Effector CD8-positive, alpha-beta T cell (primary cell): ENCODE measurements around the gene SPIN1.
"Not testable (repeated sequence)": the region's sequence is repeated elsewhere in the genome, so short reads cannot be mapped to it uniquely, and the experiment has no call there.

Experiments used
- DNase-seq: peaks from one replicate; lab custom pipeline; 2025; lab: John Stamatoyannopoulos, UW
- total RNA-seq, 4 experiments: gene quantifications; one replicate each; lab custom pipeline; 2026; lab: John Stamatoyannopoulos, UW

Gene SPIN1
- total RNA-seq: 47.9 to 65.4 (median 63.7) reads per million in 4 experiments

DNA sequence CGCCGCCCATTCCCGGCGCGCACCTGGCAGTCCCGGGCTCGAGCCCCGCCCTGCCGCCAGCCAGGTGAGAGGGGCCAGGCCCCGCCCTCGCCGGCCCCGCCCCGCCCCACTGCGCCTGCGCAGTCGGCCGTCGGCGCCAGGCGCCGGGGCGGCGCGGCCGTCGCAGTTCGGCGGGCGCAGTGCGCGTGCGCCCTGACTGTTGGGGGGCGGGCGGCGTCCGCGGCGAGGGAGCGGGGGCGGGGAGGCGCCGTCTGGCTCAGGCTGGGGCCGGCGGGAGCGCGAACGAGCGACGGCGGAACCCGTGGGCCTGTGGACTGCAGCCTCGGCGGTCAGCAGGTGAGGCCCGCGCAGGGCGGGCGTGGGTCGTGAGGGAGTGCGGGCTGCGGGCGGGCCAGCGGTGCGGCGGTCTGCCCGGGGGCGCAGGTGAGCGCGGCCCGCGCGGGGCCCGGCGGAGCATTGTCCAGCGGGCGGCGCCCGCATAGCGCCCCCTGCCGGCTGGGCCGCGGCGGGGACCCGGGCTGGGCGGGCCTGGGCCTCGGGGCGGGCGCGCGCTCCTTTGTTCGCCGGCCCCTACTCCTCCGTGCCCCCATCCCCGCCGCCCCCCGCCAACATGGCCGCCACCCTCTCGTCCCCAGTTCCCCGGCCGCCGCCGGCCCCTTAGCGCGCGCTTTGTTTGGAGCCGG, at the start of gene SPIN1:
Gene SPIN1, plus strand, starts transcription at position 242 of the 683 bp plus-strand sequence. CDS start 38,096 bp downstream, outside the sequence.
- DNase-seq: peak; percentile 77

DNA sequence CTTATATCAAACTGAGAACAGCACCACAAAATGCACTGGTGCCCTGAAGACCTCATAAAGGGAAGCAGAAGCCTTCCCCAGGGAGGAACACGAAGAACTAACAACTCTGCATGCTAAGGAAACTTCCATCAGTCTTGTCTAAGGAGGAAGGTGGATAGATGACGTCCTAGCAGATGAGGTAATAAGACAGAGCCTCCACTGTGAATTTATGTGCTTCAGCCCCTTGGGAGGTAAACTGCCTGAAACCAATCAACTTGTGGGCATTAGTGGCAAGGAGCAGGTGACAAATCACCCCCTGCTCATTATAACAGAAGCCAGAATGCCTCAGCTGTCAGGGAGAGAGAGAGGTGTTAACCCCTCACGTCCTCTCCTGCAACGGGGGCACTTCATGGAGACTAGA, 48.9 kb upstream of the SPIN1 start:
- no peak for DNase-seq

DNA sequence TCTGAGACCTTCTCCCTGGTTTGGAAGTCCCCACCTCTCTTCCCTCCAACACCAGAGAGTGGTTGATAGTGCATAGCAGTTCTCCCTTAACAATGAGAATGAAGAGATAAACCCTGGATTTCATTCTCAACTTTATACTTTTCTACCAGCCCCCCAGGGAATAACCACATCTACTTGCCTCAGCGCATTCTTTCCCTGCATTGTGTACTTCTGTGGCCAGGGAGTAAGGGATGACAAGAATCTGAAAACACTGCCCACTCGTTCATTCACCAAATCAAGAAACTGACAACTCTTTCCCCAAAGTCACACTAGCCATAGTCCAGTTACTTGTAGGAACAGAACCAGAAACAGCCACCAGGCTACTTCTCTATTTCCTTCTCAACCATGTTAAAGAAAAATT, 46.0 kb upstream of the SPIN1 start:
- DNase-seq: no peak

DNA sequence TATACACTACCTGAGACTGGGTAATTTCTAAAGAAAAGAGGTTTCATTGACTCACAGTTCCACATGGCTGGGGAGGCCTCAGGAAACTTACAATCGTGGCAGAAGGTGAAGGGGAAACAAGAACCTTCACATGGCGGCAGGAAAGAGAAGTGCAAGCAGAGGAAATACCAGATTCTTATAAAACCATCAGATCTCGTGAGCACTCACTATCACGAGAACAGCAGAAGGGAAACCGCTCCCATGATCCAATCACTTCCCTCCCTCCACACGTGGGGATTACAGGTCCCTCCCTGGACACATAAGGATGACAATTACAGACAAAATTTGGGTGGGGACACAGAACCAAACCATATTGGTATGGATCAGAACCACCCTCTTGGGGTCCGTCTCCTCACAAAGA, 44.2 kb upstream of the SPIN1 start:
- DNase-seq: no peak

DNA sequence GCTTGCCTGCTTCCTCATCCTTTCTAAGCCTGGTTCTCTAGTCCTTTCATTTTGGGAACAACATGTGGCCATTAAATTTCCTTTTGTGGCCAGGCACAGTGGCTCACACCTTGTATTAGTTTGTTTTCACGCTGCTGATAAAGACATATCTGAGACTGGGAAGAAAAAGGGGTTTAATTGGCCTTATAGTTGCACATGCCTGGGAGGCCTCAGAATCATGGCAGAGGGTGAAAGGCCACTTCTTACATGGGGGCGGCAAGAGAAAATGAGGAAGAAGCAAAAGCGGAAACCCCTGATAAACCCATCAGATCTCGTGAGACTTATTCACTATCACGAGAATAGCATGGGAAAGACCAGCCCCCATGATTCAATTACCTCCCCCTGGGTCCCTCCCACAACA, 37.9 kb upstream of the SPIN1 start:
- not testable (repeated sequence) for DNase-seq

DNA sequence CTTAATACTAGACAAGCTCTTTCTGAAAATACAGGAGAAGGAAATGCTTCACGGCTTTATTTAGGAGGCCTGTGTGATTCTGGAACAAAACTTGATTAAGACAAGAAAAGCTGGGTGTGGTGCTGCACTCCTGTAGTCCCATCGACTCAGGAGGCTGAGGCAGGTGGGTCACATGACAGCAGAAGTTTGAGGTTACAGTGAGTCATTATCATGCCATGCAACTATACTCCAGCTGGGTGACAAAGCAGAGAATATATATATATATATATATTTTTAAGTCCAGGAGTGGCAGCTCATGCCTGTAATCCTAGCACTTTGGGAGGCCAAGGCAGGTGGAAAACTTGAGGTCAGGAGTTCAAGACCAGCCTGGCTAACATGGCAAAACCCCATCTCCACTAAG, 33.1 kb upstream of the SPIN1 start:
- no peak for DNase-seq

DNA sequence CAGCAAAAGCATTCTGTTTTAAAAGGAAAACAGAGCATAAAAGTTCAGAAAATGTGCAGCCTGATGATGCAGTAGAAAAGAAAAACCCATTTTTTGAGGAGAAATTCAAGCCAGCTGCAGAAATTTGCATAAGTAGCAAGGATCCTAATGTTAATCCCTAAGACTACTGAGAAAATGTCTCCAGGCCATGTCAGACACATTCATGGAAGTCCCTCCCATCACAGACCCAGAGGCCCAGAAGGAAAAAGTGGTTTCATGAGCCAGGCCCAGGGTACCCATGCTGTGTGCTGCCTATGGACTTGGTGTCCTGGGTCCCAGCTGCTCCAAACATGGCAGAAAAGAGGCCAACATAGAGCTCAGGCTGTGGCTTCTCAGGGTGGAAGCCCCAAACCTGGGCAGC, 31.0 kb upstream of the SPIN1 start:
- not testable (repeated sequence) for DNase-seq

DNA sequence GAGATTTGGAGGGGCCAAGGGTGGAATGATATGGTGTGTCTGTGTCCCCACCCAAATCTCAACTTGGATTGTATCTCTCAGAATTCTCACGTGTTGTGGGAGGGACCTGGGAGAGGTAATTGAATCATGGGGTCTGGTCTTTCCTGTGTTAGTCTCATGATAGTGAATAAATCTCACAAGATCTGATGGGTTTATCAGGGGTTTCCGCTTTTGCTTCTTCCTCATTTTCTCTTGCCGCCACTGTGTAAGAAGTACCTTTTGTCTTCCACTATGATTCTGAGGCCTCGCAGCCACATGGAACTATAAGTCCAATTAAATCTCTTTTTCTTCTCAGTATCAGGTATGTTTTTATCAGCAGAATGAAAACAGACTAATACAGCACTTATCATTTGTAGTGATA, 29.5 kb upstream of the SPIN1 start:
- DNase-seq: no peak

DNA sequence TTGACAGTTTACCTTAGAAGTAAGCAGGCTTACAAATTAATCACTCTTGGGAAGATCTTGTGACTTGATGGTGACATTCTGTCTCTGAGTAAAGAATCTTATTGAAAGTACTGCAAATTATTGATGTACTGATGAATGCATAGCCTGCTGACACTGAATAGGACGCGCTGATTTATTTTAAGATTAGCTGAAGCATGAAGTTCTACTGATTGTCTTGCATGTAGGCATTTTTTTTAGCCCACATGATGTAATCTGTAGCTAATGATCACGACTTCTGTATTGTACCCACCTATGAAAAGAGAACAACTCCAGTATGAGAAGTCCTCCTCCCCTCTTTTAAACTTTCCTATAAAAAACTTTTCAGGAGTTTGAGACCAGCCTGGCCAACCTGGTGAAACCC, 28.3 kb upstream of the SPIN1 start:
- no peak for DNase-seq

DNA sequence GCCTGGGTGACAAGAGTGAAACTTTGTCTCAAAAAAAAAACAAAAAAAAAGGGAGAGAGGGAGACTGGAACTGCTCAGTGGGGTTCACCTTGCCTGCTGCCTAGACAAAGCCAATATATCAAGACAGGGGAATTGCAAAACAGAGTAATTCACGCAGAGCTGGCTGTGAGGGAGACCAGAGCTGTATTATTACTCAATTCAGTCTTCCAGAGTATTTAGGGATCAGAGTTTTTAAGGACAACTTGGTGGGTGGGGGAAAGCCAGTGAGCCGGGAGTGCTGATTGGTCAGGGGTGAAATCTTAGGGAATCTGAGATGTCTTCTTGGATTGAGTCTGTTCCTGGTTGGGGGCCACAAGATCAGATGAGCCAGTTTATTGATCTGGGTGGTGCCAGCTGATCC, 25.6 kb upstream of the SPIN1 start:
- no peak for DNase-seq

DNA sequence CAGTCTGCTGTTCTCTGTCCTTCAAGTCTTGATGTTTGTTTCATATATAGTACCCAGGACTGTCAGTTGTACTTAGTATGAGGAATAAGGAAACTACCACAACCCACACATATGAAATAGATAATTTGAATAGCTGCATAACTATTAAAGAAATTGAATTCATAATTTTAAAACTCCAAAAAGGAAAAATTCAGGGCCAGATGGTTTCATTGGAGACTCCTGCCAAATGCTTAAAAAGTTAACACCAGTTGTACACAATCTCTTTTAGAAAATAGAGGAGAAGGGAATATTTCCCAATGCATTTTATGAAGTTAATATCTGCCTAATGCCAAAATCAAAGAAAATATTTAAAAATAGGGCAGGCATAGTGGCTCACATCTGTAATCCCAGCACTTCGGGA, 24.6 kb upstream of the SPIN1 start:
- no peak for DNase-seq

DNA sequence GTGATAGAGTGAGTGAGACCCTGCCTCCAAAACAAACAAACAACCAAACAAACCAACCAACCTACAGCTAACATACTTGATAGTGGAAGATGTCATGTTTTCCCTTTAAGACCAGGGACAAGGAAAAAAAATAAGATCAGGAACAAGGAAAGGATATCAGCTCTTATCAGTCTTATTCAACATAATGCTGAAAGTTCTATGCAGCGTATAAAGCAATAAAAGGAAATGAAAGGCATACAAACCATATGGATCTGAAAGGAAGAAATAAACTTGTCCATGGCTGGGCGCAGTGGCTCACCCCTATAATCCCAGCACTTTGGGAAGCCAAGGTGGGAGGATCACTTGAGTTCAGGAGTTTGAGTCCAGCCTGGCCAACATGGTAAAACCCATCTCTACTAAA, 23.5 kb upstream of the SPIN1 start:
- no peak for DNase-seq

DNA sequence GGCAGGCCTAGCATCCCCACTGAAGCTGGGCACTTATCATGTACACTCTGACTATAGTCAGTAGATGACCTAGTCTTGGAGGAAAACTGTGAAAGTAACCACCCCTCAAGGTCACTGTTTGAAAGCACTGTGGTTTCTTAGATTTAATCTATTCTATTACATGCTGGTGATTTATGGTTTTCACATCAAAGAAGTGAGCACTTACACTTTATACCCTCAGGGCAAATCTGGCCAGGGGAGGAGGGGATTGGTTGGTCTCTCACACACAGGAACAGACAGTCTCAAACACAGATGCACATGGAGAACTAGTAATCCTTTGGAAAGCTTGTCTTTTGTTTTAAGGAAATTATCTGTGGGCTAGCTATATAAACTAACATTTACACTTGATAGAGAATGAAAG, 17.9 kb upstream of the SPIN1 start:
- no peak for DNase-seq

DNA sequence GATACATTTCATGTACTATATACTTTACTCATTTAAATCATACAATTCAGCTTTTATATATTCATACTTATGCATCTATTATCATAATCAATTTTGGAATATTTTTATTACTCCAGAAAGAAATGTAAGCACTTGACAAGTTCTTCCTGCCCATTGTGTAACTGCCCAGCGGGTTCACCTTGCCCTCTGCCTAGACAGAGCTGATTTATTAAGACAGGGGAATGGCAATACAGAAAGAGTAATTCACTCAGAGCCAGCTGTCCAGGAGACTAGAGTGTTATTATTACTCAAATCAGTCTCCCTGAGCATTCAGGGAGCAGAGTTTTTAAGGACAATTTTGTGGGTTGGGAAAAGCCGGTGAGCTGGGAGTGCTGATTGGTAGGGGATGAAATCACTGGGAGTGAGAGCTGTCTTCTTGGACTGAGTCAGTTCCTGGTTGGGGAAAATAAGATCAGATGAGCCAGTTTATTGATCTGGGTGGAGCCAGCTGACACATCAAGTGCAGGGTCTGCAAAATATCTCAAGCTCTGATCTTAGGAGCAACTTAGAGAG, 16.1 kb upstream of the SPIN1 start:
- DNase-seq: no peak

DNA sequence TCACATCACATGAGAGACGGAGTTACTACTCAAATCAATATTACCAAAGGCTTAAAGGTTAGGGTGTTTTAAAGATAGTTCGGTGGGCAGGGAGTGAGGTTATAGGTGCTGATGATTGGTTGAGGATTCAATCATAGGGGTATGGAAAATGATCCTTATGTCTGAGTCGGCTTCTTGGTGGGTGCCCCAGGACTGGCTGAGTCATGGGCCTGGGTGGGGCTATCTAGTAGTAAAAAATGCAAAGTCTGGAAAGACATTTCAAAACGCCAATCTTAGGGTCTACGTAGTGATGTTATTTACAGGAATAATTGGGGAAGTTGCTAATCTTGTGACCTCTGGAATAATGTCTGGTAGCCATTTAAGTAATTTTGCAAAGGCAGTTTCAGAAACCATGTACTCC, 15.2 kb upstream of the SPIN1 start:
- DNase-seq: no peak

DNA sequence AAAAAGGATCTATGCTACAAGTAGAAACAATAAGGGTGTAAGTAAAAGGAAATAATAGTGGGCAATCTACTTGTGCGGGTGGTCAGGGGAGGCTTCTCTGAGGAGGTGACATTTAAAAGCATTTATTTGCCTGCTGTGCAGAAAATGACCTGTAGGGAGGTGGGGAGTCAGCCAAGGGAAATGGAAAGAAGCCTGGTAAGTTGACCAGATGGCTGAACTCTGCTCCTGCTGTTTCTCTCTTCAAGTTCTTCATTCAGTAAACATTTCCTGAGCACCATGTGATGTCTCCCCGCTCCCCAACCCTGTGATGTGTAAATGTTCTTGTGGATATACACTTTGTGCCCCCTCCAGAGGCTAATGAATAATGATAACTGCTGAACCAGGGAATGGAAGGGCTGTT, 9.9 kb upstream of the SPIN1 start:
- no peak for DNase-seq

DNA sequence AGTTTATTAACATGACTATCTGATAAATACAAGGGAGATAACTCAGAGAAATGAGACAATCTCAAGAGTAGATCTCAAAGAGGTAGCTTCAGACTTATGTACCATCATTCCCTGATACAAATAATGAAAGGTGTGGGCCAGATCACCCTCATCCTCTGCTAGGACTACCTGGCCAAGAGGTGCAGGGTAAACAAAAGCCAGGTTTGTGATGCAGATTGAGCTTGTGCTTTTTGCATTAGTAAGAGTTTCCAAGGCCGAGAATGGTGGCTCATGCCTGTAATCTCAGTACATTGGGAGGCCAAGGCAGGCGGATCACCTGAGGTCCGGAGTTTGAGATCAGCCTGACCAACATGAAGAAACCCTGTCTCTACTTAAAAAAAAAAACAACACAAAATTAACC, 8.9 kb upstream of the SPIN1 start:
- no peak for DNase-seq

DNA sequence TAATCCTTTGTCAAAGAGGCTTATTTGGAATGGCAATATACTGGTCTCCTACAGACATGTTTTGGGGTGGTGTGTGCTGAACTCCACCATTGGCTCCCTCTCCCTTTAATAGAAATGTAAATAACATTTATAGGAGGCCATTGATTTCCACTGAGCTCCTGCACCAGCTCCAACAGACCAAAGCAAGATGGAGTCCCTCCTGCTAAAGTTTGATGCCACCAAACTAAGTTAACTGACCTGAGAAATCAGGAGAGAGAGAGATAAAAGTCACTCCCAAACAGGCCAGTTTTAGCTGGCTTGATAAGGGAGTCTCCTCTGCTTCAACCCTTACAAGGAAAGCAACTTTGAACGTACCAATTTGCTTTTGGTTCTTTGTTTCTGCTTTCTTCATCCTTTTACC, 8.1 kb upstream of the SPIN1 start:
- no peak for DNase-seq

DNA sequence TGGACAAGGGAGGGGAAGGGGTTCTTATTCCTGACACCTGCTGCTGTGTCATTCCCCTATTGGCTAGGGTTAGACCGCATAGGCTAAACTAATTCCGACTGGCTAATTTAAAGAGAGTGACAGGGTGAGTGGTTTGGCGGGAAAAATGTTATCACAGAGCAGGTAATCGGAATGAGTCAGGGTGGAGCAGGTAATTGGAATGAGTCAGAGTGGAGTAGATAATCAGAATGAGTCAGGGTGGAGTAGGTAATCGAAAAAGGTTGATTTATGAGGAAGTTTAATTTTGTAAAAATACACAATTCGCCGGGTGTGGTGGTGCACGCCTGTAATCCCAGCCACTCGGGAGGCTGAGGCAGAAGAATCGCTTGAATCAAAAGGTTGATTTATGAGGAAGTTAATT, 6.9 kb upstream of the SPIN1 start:
- DNase-seq: not testable (repeated sequence)

DNA sequence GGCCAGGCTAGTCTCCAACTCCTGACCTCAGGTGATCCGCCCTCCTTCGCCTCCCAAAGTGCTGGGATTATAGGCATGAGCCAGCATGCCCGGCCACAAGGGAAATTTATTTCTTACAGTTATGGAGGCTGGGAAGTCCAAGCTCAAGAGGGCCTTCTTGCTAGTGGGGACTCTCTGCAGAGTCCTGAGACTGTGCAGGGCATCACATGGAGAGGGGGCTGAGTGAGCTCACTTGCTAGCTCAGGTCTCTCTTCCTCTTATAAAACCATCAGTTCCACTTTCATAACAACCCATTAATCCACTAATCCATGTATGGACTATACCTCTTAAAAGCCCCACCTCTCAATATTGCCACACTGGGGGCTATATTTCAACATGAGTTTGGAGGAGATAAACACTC, 5.1 kb upstream of the SPIN1 start:
- no peak for DNase-seq

DNA sequence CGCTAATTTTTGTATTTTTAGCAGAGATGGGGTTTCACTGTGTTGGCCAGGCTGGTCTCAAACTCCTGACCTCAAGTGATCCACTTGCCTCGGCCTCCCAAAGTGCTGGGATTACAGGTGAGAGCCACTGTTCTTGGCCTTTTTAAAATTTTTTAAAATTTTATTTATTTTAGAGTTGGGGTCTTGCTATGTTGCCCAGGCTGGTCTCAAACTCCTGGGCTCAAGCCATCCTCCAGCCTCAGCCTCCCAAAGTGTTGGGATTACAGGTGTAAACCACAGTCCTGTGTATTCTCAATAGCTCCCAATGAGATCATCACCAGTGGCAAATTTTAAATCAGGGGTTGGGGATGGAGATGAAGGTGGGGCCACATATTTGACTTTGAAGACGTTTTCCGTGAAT, 2.1 kb upstream of the SPIN1 start:
- DNase-seq: not testable (repeated sequence)

DNA sequence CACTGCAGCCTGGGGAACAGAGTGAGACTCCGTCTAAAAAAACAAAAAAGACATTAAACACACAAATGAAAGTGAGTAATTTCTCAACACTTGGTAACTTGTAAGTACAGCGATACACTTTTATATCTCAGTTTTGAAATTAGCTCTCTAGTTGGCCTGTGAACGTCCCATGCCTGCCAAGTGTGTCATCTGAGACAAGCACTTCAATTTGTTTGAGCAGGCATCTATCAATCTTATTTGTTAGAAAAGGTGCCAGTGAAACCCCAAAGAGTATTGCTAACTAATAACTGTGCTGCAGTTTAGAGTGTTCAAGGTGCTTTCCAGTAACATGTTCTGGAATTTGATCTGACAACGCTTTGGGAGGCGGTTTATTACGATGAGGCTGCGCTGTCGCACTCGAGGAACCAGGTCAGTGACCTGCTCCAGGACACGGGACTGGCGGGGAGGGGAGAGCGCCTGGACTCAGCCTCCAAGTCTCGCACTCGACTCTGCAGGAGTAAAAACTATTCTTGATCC, 1.1 kb upstream of the SPIN1 start:
- no peak for DNase-seq

DNA sequence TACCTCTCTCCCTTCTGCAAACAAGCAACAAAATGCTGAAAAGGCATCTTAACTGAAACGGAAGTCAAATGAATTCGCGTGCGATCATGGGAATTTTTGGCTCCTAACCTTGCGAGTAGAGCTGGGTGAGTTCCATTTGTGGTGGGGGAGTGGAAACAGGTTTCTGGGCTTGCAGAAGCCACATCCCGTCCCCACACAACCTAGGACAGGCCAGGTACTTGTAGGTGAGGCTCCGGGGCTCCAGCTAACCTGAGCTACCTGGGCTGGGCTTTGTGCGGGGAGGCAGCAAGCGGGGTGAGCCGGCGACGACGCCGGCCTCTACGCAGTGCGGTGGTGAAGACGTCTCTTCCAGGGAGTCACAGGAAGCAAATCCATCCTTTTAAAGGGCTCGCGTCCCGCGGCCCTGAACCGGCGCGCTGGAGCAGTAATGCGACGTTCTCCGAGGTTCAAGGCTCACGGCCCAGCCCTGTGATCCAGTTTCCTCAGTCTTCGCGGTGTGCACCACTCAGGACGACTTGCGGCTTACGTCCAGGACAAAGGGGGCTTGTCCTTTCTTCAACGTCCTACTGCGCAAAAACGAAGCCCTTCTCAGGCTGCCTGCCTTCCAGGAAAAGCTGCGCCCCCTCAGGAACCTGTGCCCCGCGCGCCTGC, 567 bp upstream of the SPIN1 start:
- DNase-seq: peak; percentile 31
